GM12878 (cell line): Measurements from ENCODE around the gene DNAJC28. TPM values are rescaled to one million over a fixed set of nuclear protein-coding genes. Genes with fewer than 3 reads are reported as not detected.

Experiments used
- ATAC-seq: fragments of 200-7000 bp; cut with Tn5 transposase; 3 replicates; pipeline ENCODE4 v1.9.1; 2020; ENCODE audit warnings: mild to moderate bottlenecking, moderate library complexity
- BruUV-seq: library from RNA; stranded (reverse); fragments of 400-500 nt; replicated peaks from 2 replicates; lab custom pipeline; 2021; lab: Mats Ljungman, UMichigan
- CTCF ChIA-PET: fragments of 300-600 bp; sonication (Branson Sonifier 250); formaldehyde crosslinking; extraction: SDS; loops from one replicate; lab custom pipeline; 2021; ENCODE audit warnings: inconsistent platforms; lab: Yijun Ruan, JAX
- POLR2A ChIA-PET: fragments of 350-600 bp; formaldehyde crosslinking; extraction: SDS; loops from one replicate; lab custom pipeline; 2021; ENCODE audit warnings: inconsistent platforms; lab: Charles Lee
- RAD21 ChIA-PET: fragments of 300-600 bp; sonication (Branson Sonifier 250); formaldehyde crosslinking; loops from one replicate; lab custom pipeline; 2023; ENCODE audit warnings: antibody characterized with exemption; ENCODE audit not compliant: unreplicated experiment; lab: Charles Lee
- SMC1A ChIA-PET: fragments of 300-600 bp; sonication (Branson Sonifier 250); formaldehyde crosslinking; loops from one replicate; lab custom pipeline; 2023; ENCODE audit not compliant: unreplicated experiment, uncharacterized antibody; lab: Charles Lee
- DNase-seq: peaks from one replicate; pipeline ENCODE4 v3.0.0-alpha.2; 2011; ENCODE audit warnings: low read depth, low spot score
- FAIRE-seq: peaks from 3 replicates; lab custom pipeline; 2011; peaks lifted over from hg19 to GRCh38; lab: Jason Lieb, UNC
- H2AFZ ChIP-seq: 2 replicates; pipeline ENCODE4 v1.6.0; 2011; ENCODE audit warnings: low read depth, low read length, control low read depth; ENCODE audit not compliant: control insufficient read depth
- H3K27ac ChIP-seq: 2 replicates; pipeline ENCODE4 v1.5.1; 2011; ENCODE audit warnings: control low read depth; ENCODE audit not compliant: control insufficient read depth, insufficient read depth
- H3K27me3 ChIP-seq, 2 experiments: replicated peaks in 1 of 2; 2 replicates each; pipeline versions ENCODE4 v1.6.0 to v1.6.1; 2011; ENCODE audit warnings: low read length in 1 of 2; ENCODE audit not compliant: control insufficient read depth in 2 of 2, insufficient read depth in 2 of 2
- H3K36me3 ChIP-seq, 2 experiments: 2 replicates each; pipeline ENCODE4 v1.5.1; 2011; ENCODE audit warnings: low read length in 1 of 2; ENCODE audit not compliant: control insufficient read depth in 2 of 2, insufficient read depth in 2 of 2
- H3K4me1 ChIP-seq: 2 replicates; pipeline ENCODE4 v1.6.1; 2011; ENCODE audit warnings: mild to moderate bottlenecking, low read length, moderate library complexity, mixed read lengths; ENCODE audit not compliant: control insufficient read depth, insufficient read depth
- H3K4me2 ChIP-seq: 2 replicates; pipeline ENCODE4 v1.6.0; 2011; ENCODE audit warnings: control low read depth; ENCODE audit not compliant: control insufficient read depth, insufficient read depth
- H3K4me3 ChIP-seq: fragments of 200-600 bp; sonication (generic); 2 replicates; pipeline ENCODE4 v1.5.1; 2016
- H3K79me2 ChIP-seq: 2 replicates; pipeline ENCODE4 v1.6.0; 2011; ENCODE audit warnings: low read length; ENCODE audit not compliant: control insufficient read depth, insufficient read depth
- H3K9ac ChIP-seq: 2 replicates; pipeline ENCODE4 v1.8.0; 2011; ENCODE audit warnings: low read length, control low read depth, mixed read lengths; ENCODE audit not compliant: control insufficient read depth, insufficient read depth
- H3K9me3 ChIP-seq: replicated peaks from 3 replicates; pipeline ENCODE4 v1.5.1; 2011; ENCODE audit warnings: mild to moderate bottlenecking, low read length; ENCODE audit not compliant: control insufficient read depth, insufficient read depth
- H4K20me1 ChIP-seq: 2 replicates; pipeline ENCODE4 v1.6.0; 2011; ENCODE audit not compliant: control insufficient read depth, insufficient read depth
- BRCA1 ChIP-seq: IDR thresholded peaks from 2 replicates; pipeline ENCODE4 v1.6.1; 2011; ENCODE audit warnings: low read depth, low read length, improper control_type of control experiment
- EED ChIP-seq: sonication (generic); IDR thresholded peaks from 2 replicates; pipeline ENCODE4 v1.6.1; 2016; ENCODE audit warnings: antibody characterized with exemption, low read depth
- EGR1 ChIP-seq, 2 experiments: IDR thresholded peaks; 1 replicate in 1 of 2; 2 replicates in 1 of 2; pipeline ENCODE4 v1.6.1; 2011 to 2012; ENCODE audit warnings: low read depth in 2 of 2, low read length in 2 of 2, borderline replicate concordance in 1 of 2, mild to moderate bottlenecking in 1 of 2, moderate library complexity in 1 of 2
- IKZF1 ChIP-seq: fragments of 450-650 bp; conservative IDR thresholded peaks from 2 replicates; pipeline ENCODE4 v1.6.1; 2017; ENCODE audit warnings: antibody characterized with exemption, mild to moderate bottlenecking
- MXI1 ChIP-seq: fragments of 150-350 bp; IDR thresholded peaks from 2 replicates; pipeline ENCODE4 v1.6.1; 2011; ENCODE audit warnings: low read depth, mild to moderate bottlenecking, inconsistent platforms, low read length, improper control_type of control experiment
- NR2C2 ChIP-seq: IDR thresholded peaks from 2 replicates; pipeline ENCODE4 v1.6.1; 2011; ENCODE audit warnings: borderline replicate concordance, low read depth; ENCODE audit not compliant: control insufficient read depth, insufficient read length
- SPI1 ChIP-seq: IDR thresholded peaks from 2 replicates; pipeline ENCODE4 v1.6.1; 2011; ENCODE audit warnings: low read depth, mild to moderate bottlenecking, low read length, moderate library complexity, borderline replicate concordance; ENCODE audit not compliant: insufficient read depth
- WGBS: methylation state at CpG from one replicate; pipeline ENCODE4 v1.1.6; 2016; ENCODE audit warnings: low lambda C conversion rate; ENCODE audit not compliant: insufficient replicate concordance, insufficient coverage; ENCODE audit errors: missing lambda C conversion rate; 5-methylcytosine and 5-hydroxymethylcytosine counted together
- in situ Hi-C: fragments of 300-500 bp; cut with MboI; formaldehyde crosslinking; loops from 9 replicates; pipeline ENCODE4 v1.14.3; 2018; ENCODE audit warnings: mixed read lengths
- intact Hi-C: fragments of 100-400 bp; cut with micrococcal nuclease; formaldehyde crosslinking; loops from one replicate; pipeline ENCODE4 v1.14.2; 2022; ENCODE audit not compliant: unreplicated experiment
- polyA plus RNA-seq, 11 experiments: library from polyadenylated mRNA; depleted of rRNA in 4 of 11; unstranded in 6 of 11; stranded (reverse) in 5 of 11; fragments of >200 nt; fragmentation: Nextera tagmentation in 4 of 11; fragmentation: Illumina TruSeq in 1 of 11; extraction: Ambion mirVana in 4 of 11; extraction: Trizol in 1 of 11; gene quantifications; 1 replicate in 1 of 11; 2 replicates in 10 of 11; pipeline versions ENCODE4 v1.2.1 to v1.2.3, GENCODE V29; 2011 to 2016; ENCODE audit warnings: inconsistent platforms in 2 of 11, missing spikeins in 2 of 11, low read depth in 1 of 11
- total RNA-seq, 4 experiments: library from RNA; depleted of rRNA in 3 of 4; stranded (reverse); fragments of >200 nt in 3 of 4; fragmentation: Illumina TruSeq in 1 of 4; extraction: Trizol in 1 of 4; gene quantifications; 2 replicates each; pipeline versions ENCODE4 v1.2.1 to v1.2.3, GENCODE V29; 2013 to 2021

Gene DNAJC28
- total and polyA plus RNA-seq, 10 of the 15 experiments (the other 5 are each of a cell fraction or from before 2014, with no cell fraction given): 0.26 to 0.77 (median 0.54) TPM

GRCh38 chr21:33490991-33491372 lies 534 bp downstream of the DNAJC28 start:
- H3K9ac ChIP-seq: peak overlapping the region; percentile 62
- intact Hi-C loops: no loop called here
- no peaks in the 10 kb centered on the region for H3K79me2 ChIP-seq
- DNase-seq (no peak), FAIRE-seq (peak; percentile 44), ATAC-seq (peak; percentile 8; the same call in 2 of the 3 replicates)
- CTCF ChIA-PET: interaction anchor here (1.4 to 1.6 kb wide), 5 partner anchors 10 to 294 kb away, joined by 3 to 21 read pairs (median 5); partner anchors contain the start of gene TMEM50B
- peak overlapping the region; percentile 99 for H3K4me2 ChIP-seq
- SMC1A ChIA-PET: interaction anchor here (0.6 to 1.8 kb wide), 6 partner anchors 10 to 1380 kb away, joined by 3 to 17 read pairs (median 4); partner anchors contain the start of gene TMEM50B
- H3K27ac ChIP-seq: no peak overlapping the region
- BruUV-seq: no TSS peak
- POLR2A ChIA-PET: interaction anchor here (0.5 to 2.1 kb wide), 8 partner anchors 9 to 659 kb away, joined by 3 to 26 read pairs (median 5); partner anchors contain the start of genes DONSON, GART, SON and TMEM50B
- RAD21 ChIA-PET: interaction anchor here (0.8 to 1.6 kb wide), 7 partner anchors 11 to 890 kb away, joined by 3 to 23 read pairs (median 5); partner anchors contain the start of genes DONSON, SON and TMEM50B
- TF ChIP-seq EGR1 (IDR thresholded peaks at IDR 0.05; ENCODE audit: borderline replicate concordance in 1 of 2, low read depth in 2 of 2, low read length in 2 of 2): no peak
- TF ChIP-seq SPI1: no peak
- TF ChIP-seq EED: no peak
- TF ChIP-seq NR2C2: no peak
- TF ChIP-seq IKZF1: no peak
- TF ChIP-seq MXI1: no peak
- TF ChIP-seq BRCA1: no peak
- TF ChIP-seq, all 136 proteins: peak for 0
- H3K4me3 ChIP-seq: peak overlapping the region; percentile 68
- no peaks in the 10 kb centered on the region for H3K27me3 ChIP-seq
- no peaks in the 10 kb centered on the region for H3K9me3 ChIP-seq
- H3K4me1 ChIP-seq: no peaks in the 10 kb centered on the region
- no peaks in the 10 kb centered on the region for H3K36me3 ChIP-seq
- H4K20me1 ChIP-seq: no peaks in the 10 kb centered on the region
- H2AFZ ChIP-seq: peak overlapping the region; percentile 100
- under 1% methylated on average over 12 of the region's 12 CpGs for WGBS
- in situ Hi-C loops: no loop called here
